ENCODE measurements around the gene PLEKHA5. TPM values are rescaled to one million over a fixed set of nuclear protein-coding genes. Genes with fewer than 3 reads are reported as not detected.
"Not testable (repeated sequence)": the region's sequence is repeated elsewhere in the genome, so short reads cannot be mapped to it uniquely, and the experiment has no call there.

PLEKHA5 gene
- polyA plus RNA-seq, 1 donor (not counting 4 experiments of a cell fraction or from before 2014, with no cell fraction given), result 21.7 TPM

DNA sequence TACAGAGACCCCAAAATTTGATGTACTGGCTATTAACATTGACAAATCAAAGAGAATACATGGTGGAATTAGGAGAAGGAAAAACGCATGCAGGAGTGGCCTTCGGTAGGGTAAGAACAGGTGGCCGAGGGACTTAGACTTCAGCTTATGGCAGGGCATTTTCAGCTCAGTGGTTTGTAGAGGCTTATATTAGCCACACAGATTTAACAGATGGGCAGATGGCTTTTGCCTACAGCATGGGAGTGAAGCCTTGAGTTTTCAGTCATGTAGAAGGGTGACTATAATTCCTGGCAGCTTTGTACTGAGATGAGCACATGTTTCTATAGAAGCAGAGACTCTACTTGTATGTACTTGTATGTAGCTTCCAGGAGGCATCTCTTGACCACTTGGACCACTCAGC is 40.9 kb upstream of the PLEKHA5 start:
- DNase-seq (ENCODE audit: low read depth, low spot score) (no peak), FAIRE-seq (no peak)
- TF ChIP-seq EZH2 (IDR thresholded peaks at IDR 0.05; ENCODE audit: low read length) (no peak), CTCF (optimal IDR thresholded peaks at IDR 0.05 in 1 of 3, IDR thresholded peaks at IDR 0.05 in 1 of 3, conservative IDR thresholded peaks at IDR 0.05 in 1 of 3; ENCODE audit: extremely low read depth in 1 of 3, insufficient read depth in 2 of 3, low read length in 3 of 3) (no peak)
- no peak overlapping the region for H3K9ac ChIP-seq (ENCODE audit: control insufficient read depth, extremely low read depth, insufficient read depth, low read length)
- H3K27me3 ChIP-seq (ENCODE audit: control insufficient read depth, extremely low read depth, insufficient read depth, low read length), result no peaks in the 10 kb centered on the region
- no peaks in the 10 kb centered on the region for H3K79me2 ChIP-seq (ENCODE audit: control insufficient read depth, insufficient read depth, low read length)
- H3K4me3 ChIP-seq (ENCODE audit: control insufficient read depth in 2 of 3, extremely low read depth in 1 of 3, insufficient read depth in 2 of 3, low read depth in 1 of 3, low read length in 3 of 3), result no peak overlapping the region
- H3K9me1 ChIP-seq (ENCODE audit: control insufficient read depth, extremely low read depth, insufficient read depth, low read length), result no peaks in the 10 kb centered on the region
- no peak overlapping the region for H3K4me2 ChIP-seq (ENCODE audit: control insufficient read depth, extremely low read depth, insufficient read depth, low read depth, low read length)
- H3K36me3 ChIP-seq (ENCODE audit: control insufficient read depth in 2 of 2, extremely low read depth in 1 of 2, insufficient read depth in 2 of 2, low read length in 2 of 2), result no peaks in the 10 kb centered on the region
- no peaks in the 10 kb centered on the region for H3K9me3 ChIP-seq (ENCODE audit: control insufficient read depth, low read depth, low read length)
- no peaks in the 10 kb centered on the region for H3K4me1 ChIP-seq (ENCODE audit: control insufficient read depth, extremely low read depth, insufficient read depth, low read length)
- no peaks in the 10 kb centered on the region for H4K20me1 ChIP-seq (ENCODE audit: control insufficient read depth, extremely low read depth, insufficient read depth, low read length)
- H2AFZ ChIP-seq (ENCODE audit: control insufficient read depth, low read length), result no peak overlapping the region
- dilution Hi-C loops (cut with MboI; ENCODE audit: extremely low pct_ligation_motif_present, low sequenced_read_pairs), result no loop called here
- no peak overlapping the region for H3K27ac ChIP-seq (ENCODE audit: control insufficient read depth, insufficient read depth, low read length)

- H3K27ac ChIP-seq (ENCODE audit: control insufficient read depth, insufficient read depth, low read length); H2AFZ ChIP-seq (ENCODE audit: control insufficient read depth, low read length); H3K4me2 ChIP-seq (ENCODE audit: control insufficient read depth, extremely low read depth, insufficient read depth, low read depth, low read length); H3K9me3 ChIP-seq (ENCODE audit: control insufficient read depth, low read depth, low read length); DNase-seq (ENCODE audit: low read depth, low spot score); H3K9ac ChIP-seq (ENCODE audit: control insufficient read depth, extremely low read depth, insufficient read depth, low read length); H4K20me1 ChIP-seq (ENCODE audit: control insufficient read depth, extremely low read depth, insufficient read depth, low read length); H3K9me1 ChIP-seq (ENCODE audit: control insufficient read depth, extremely low read depth, insufficient read depth, low read length); FAIRE-seq; H3K36me3 ChIP-seq (ENCODE audit: control insufficient read depth in 2 of 2, extremely low read depth in 1 of 2, insufficient read depth in 2 of 2, low read length in 2 of 2); dilution Hi-C loops (cut with MboI; ENCODE audit: extremely low pct_ligation_motif_present, low sequenced_read_pairs); H3K79me2 ChIP-seq (ENCODE audit: control insufficient read depth, insufficient read depth, low read length); H3K27me3 ChIP-seq (ENCODE audit: control insufficient read depth, extremely low read depth, insufficient read depth, low read length); H3K4me3 ChIP-seq (ENCODE audit: control insufficient read depth in 2 of 3, extremely low read depth in 1 of 3, insufficient read depth in 2 of 3, low read depth in 1 of 3, low read length in 3 of 3): not testable (repeated sequence)
- peaks cover 12% of the 10 kb centered on the region for H3K4me1 ChIP-seq (ENCODE audit: control insufficient read depth, extremely low read depth, insufficient read depth, low read length)
Observed at GRCh38 chr12:19092482-19092881, 37.1 kb upstream of the PLEKHA5 start.

DNA sequence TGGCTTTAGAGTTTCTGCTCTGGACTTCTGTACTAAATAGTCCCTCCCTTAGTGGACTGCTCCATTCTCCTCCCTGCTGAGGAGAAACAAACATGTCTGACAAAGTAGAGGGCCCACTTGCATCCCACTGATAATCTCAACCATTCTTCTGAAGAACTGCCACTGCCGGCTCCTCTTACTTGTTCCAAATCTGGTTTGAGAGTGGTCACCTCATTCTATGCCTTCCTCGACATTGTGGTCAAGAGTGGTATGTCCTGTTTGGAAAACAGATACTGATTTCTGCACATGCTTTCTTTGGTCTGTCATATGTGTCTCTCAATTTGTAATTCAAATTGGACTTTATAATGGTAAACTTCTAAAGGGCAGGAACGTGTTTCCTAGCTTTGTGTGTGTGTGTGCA is 36.3 kb upstream of the PLEKHA5 start:
- no peak for FAIRE-seq
- TF ChIP-seq EZH2 (IDR thresholded peaks at IDR 0.05; ENCODE audit: low read length), result no peak
- no peak for TF ChIP-seq CTCF (optimal IDR thresholded peaks at IDR 0.05 in 1 of 3, IDR thresholded peaks at IDR 0.05 in 1 of 3, conservative IDR thresholded peaks at IDR 0.05 in 1 of 3; ENCODE audit: extremely low read depth in 1 of 3, insufficient read depth in 2 of 3, low read length in 3 of 3)
- H4K20me1 ChIP-seq (ENCODE audit: control insufficient read depth, extremely low read depth, insufficient read depth, low read length), result no peaks in the 10 kb centered on the region
- no peak overlapping the region for H2AFZ ChIP-seq (ENCODE audit: control insufficient read depth, low read length)
- no peaks in the 10 kb centered on the region for H3K9me1 ChIP-seq (ENCODE audit: control insufficient read depth, extremely low read depth, insufficient read depth, low read length)
- no peaks in the 10 kb centered on the region for H3K27me3 ChIP-seq (ENCODE audit: control insufficient read depth, extremely low read depth, insufficient read depth, low read length)
- no peaks in the 10 kb centered on the region for H3K36me3 ChIP-seq (ENCODE audit: control insufficient read depth in 2 of 2, extremely low read depth in 1 of 2, insufficient read depth in 2 of 2, low read length in 2 of 2)
- H3K9ac ChIP-seq (ENCODE audit: control insufficient read depth, extremely low read depth, insufficient read depth, low read length), result no peak overlapping the region
- no peaks in the 10 kb centered on the region for H3K79me2 ChIP-seq (ENCODE audit: control insufficient read depth, insufficient read depth, low read length)
- H3K27ac ChIP-seq (ENCODE audit: control insufficient read depth, insufficient read depth, low read length), result no peak overlapping the region
- no peak overlapping the region for H3K4me3 ChIP-seq (ENCODE audit: control insufficient read depth in 2 of 3, extremely low read depth in 1 of 3, insufficient read depth in 2 of 3, low read depth in 1 of 3, low read length in 3 of 3)
- no peak overlapping the region for H3K4me2 ChIP-seq (ENCODE audit: control insufficient read depth, extremely low read depth, insufficient read depth, low read depth, low read length)
- DNase-seq (ENCODE audit: low read depth, low spot score), result no peak
- peaks cover 12% of the 10 kb centered on the region for H3K4me1 ChIP-seq (ENCODE audit: control insufficient read depth, extremely low read depth, insufficient read depth, low read length)
- dilution Hi-C loops (cut with MboI; ENCODE audit: extremely low pct_ligation_motif_present, low sequenced_read_pairs), result no loop called here
- no peaks in the 10 kb centered on the region for H3K9me3 ChIP-seq (ENCODE audit: control insufficient read depth, low read depth, low read length)

All from keratinocyte (primary cell).